NCI-H510A treated with DMSO at 0.1 percent for 48 hours (cell line): ENCODE data around the gene KCNMB2.
A peak's percentile ranks its signal among the peaks of the same experiment; 100 is the strongest.
"Not testable (repeated sequence)": the region's sequence is repeated elsewhere in the genome, so short reads cannot be mapped to it uniquely, and the experiment has no call there.

Experiments
- DNase-seq: peaks from one replicate; lab custom pipeline; 2025; lab: John Stamatoyannopoulos, UW

Gene KCNMB2

DNA sequence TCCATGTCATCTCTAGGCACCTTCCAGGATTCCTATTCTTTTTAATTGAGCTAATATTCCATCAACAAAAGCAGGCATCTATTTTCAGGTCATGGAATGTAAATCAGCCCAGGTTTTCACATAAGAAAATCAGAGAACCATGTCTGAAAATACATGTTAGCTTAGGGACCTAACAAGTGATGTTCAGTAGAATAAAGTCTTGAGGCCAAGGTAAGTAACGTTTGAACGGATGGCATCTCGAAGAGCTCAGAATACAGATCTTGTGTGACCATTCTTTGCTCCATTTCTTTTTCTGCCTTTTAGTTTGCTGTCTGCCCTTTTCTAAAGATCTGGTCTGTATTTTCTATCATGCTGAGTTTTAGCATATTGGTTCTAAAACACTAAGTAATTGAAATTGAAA is 16.5 kb upstream of the KCNMB2 start:
- DNase-seq, result no peak

DNA sequence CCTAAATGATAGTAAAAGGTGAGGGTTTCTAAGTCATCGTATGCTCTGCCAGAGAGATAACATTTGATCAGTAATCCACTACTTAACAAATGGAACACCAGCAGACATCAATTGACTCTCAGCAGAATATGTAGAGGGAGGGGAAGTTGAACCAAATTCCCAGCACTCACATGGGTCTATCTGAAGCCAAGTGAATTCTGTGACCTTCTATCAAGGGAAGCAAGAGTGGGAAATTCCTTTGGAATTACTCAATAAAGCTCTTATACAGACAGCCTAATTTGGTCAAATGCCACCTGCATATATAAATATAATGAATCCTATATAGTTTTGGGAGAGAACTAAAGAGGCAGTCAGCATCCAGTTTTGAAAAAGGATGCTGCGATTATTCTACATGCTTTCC is 15.8 kb upstream of the KCNMB2 start:
- no peak for DNase-seq

DNA sequence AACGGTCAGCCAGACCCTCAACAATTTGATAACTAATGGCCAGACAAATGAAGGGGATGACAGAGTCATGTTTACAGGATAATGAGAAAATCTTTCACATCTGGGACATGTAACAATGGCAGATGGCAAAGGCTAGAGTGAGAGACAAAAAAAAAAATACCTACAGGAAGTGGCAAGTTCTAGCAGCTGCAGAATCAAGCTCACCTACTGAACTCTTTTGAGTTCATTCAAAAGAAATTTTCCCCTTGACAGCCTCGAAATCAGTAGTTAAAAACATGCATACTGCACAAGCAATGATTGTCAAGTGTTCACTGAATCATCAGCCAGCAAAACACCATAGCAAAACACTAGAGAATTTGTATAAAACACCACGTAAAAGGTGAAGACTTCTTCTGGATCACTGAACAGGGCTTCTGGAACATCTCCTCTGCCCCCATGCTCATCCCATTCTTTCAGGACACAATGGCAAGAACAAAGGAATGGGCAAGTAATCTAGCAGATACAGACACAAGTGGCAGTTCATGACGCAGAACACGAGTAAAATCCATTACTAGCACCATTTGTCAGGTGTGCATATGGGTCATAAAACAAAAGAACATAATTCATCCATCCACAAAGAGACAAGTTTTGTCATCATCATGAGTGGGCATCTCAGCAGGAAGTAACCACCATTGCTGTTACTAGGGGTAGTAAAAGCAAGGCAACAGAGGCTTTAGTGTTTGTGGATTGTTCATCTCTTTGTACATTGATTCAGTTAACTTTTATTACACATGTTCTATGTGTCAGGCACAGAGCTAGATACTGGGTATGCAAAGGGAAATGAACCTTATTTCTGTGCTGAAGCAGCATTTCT is 13.8 kb upstream of the KCNMB2 start:
- DNase-seq, result no peak

DNA sequence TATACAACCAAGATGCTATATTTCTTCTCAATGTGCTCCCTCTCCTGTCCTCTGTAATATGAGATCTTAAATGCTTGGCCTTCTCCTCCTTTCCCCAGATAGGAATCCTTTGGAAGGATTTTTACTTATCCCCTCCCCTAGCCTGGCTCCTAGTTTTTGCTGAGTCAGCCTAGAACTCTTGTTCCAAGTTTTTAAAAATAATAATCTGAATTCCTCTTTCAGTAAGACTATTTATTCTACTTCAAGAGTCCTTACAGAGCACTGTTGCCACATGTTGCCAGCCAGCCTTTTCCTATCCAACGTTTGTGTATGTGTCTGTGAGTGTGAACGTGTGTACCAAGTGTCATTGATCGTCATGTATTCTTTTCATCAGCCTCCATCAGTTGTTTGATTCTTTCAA is 11.0 kb upstream of the KCNMB2 start:
- no peak for DNase-seq

DNA sequence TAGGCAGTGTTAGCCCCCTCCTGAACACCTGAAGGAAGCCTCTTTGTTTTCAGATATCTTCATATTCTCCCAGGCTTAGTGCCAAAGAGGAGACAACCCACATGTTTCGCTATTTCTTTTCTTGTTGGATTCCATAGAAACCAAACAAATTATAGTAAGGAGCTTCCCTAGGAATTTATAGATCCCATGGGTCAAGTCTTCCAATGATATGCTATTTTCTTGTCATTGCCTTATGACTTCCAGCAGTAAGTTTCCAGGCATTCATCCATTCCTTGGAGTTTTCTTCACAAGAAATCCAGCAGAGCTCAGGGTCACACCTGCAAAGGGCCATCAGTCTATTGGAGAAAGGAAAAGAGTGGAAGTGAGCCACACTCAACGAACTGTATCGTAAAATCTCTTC is 9.9 kb upstream of the KCNMB2 start:
- no peak for DNase-seq

DNA sequence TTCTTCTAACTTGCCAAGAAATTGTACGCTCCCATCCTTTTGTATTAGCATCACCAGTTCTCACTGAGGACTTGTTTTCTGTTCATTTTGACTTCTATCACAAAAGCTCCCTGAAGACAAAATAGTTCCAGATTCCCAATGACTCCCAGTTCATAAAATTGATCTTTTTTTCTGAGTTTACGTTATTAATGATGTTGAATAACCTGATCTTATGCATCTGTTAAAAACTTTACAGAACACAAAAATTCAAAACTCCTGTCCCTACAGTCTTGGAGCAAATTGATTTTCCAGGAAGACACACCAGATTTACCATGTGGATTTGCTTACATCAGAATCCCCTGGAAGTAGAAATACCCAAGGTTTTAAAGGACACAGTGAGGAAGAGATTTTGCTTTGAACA is 8.3 kb upstream of the KCNMB2 start:
- no peak for DNase-seq

DNA sequence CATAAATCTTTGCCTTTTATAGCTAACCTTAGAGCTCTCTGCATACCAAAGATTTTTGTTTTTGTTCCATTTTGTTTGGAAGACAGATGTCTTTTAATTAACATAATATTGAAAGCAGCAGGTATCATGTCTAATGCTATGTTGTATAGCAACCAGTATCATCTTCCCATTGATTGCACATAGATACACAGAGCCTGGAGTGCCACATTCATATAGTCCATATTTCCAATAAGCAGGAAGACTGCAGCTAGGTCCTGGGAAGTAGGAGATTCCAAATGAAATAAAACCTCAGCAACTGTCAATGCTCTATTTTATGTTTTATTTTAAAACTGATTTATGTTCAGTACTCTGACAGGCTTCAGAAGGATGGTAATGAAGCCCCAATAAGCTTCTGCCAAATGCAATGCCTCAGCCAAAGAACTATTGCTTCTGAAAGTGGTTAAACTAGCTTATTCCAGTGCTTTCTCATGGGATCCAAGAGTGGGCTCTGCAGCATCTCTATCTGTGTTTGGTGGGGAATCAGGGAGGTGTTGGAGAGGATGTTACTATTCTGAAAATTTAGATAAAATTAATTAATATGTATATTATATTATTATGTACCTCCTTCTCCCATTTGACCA is 6.5 kb upstream of the KCNMB2 start:
- no peak for DNase-seq

DNA sequence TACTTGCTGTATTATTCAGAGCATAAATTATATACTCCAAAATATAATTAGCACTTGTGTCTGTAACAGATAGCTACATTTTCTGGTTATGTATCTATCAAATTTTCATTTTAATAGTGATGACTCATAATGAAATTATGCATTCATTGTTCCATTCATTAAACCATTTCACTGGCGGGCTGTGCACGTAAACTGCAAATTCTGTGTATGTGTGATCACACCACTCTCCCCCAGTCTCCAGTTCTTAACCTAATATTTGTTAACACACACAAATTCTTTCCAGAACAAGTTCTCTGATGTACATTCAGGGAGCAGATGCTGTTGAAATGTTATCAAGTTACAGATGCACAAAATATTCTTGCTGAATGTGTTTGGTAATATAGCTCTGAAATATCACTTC is 3.8 kb upstream of the KCNMB2 start:
- peak; percentile 24 for DNase-seq

DNA sequence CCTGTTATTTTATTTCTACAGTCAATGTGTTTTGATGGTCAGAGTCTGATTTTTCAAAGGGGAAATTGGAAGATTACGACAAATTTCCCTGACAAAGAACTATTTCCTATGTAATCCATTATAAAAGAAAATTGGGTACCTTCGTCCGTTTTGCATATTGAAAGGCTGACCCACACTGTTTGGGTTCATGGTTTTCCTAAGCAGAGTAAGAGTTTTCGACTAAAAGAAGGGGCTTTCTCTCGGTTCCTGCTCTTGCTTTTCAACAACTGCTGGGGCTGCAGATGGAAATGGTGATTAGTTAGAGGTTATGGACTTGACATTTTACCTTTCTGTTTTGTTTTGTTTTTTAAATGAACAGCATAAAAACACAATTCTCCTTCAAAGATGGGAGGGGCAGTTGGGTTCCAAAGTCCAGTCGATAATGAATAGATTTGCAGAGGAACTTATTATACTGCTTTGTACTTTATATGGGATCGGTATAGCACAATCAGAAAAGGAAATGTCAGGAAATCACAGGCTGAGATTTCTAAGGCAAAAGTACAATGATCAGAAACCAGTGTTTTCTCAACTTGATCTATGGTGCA is 978 bp downstream of the KCNMB2 start:
- DNase-seq, result peak; percentile 59

DNA sequence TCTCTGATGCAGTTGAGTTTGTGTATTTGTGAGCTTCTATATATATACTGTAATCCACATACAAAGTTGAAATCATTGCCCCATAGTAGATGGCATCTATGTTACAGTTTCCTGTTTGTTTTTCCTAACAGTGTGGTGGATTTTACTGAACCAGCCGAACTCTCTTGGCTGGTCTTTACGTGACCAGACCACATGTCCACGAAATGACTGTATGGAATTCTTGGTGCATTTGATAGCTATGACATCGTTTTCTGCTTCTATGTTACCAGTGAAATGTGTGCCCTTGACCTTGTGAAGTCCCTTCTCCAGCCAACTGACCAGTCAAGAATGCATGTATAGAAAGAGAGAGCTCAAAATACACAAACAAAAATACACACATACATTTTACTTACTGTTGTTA is 1.8 kb downstream of the KCNMB2 start:
- no peak for DNase-seq

DNA sequence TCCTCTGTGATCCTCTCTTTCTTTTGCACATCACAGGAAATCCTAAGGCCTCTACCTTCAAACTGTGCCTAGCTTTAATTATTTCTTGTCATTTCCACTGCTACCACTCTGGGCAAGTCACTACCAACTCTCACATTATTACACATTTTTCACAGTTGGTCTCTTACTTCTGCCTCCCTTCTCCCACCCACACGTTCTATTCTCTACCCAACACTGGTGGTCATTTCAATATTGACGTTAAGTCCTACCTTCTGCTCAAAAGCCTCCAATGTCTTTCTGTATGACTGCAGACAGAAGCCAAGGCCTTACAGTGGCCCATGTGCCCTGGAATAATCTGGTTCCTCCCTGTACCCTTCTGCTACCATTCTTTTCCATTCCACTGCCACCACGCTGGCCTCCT is 3.9 kb downstream of the KCNMB2 start:
- no peak for DNase-seq

DNA sequence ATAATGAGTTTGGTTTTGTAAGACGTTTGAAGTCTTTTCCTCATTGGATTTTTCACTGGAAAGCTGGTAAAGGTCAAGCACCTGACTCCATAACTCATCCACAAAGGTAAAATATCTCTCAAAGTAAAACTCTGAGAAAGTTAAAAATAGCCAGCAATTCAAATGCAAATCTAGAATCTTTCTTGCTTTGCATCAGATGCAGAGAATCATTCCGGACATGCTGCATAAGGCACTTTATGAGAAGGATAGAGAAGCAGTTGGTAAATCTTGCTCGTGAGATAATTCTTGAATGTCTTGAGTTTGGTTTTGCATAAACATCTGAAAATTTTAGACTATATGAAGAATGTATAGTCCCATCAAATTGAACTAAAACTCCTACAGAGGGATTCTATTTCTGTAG is 9.1 kb downstream of the KCNMB2 start:
- DNase-seq, result no peak

DNA sequence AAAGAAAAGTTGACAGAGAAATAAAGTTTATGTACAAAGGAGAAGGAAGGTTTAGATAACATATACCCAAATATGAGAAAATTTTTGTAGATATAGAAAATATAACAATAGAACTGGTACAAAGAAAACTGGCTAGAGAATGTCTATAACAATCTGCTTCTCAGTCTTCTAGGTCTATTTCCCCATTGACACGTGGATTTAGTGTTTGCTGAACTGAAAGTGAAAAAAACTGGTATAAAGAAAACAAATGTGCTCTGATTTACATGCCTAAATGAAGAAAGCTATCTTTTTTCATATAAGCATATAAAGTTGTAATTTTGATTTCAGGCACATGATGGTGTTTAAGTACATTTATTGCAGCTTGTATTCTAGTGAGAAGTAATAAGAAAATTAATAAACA is 9.8 kb downstream of the KCNMB2 start:
- no peak for DNase-seq

DNA sequence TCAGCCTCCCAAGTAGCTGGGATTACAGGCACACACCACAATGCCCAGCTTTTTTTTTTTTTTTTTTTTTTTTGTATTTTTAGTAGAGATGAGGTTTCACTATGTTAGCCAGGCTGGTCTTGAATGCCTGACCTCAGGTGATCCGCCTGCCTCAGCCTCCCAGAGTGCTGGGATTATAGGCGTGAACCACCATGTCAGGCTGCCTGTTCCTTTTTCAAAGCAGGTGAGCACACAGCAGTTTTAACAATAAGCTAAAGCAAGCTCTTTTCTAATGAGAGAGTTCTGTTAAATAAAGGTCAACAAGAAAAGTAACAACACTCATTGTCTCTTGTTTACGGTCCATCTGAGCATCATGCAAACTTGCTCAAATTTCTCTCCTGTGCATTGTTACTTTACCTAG is 13.2 kb downstream of the KCNMB2 start:
- DNase-seq, result not testable (repeated sequence)

DNA sequence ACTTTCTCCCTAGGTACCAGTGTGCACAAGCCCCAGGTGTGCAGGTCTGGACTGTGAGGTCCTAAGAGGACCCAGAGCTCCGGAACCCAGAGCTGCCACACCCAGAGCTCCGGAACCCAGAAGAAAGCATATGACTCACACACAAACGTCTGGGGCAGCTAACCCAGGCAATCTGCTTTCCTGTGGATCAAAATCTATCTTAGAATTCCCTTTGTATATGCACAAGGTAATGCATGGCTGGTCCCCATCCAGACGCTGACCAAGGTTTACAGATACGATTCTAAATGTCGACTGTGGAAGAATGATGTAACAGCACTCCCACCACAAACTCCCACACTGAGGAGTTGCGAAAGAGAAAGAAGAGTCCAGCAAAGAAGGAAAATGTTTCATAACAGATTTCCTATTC is 15.7 kb downstream of the KCNMB2 start:
- DNase-seq, result no peak

DNA sequence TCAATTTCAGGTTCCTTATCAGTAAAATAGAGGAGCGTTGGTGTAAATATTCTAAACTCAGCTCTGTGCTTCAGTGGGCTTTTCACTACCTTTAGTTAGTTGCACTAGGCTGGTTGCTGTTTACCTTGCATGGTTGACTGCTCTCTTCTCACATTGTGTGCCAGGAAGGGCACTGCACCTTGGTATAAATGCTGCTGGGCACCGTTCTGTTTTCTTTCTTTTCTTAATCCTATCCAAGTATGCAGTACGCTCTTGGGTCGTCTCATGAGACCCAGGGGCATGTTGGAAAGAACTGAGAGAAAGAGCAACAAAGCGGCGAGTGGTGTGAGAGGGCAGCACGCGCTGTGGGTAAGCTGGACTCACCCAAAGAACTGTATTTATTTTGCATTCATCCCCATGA is 22.4 kb downstream of the KCNMB2 start:
- DNase-seq, result peak; percentile 82

DNA sequence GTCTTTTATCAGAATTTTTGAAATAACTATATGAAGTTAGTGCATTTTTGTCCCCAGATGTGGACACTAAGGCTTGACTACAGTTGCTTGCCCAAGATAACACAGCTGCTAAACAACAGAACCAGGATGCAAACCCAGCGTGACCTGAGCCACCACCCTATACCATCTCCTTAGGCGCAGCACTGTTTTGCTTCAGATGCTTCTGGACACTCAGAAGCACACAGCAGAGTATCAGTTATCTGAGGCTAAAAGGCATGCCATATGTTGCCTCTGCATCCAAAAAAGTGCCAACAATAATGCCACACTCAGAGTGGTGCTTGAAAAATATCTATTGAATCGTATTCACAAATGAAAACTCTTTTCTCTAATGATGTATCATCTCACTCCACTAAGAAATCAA is 24.5 kb downstream of the KCNMB2 start:
- no peak for DNase-seq

DNA sequence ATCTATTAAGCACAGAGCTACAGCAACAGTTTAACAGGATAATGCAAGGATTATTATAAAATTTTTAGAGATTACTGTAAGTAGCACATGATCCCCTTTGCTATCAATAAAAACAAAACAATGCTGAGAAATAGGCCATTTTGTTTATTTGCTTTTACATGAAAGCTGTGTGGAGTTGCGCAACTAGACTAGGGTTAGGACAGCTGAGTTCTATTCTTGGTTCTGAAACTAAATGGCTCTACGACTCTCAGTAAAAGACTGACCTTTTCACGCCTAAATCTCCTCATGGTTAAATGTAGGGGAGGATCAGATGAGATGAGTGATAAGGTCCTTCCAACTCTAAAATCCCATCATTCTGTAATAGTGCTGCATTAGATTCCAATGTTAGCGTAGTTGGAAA is 25.0 kb downstream of the KCNMB2 start:
- DNase-seq, result no peak

DNA sequence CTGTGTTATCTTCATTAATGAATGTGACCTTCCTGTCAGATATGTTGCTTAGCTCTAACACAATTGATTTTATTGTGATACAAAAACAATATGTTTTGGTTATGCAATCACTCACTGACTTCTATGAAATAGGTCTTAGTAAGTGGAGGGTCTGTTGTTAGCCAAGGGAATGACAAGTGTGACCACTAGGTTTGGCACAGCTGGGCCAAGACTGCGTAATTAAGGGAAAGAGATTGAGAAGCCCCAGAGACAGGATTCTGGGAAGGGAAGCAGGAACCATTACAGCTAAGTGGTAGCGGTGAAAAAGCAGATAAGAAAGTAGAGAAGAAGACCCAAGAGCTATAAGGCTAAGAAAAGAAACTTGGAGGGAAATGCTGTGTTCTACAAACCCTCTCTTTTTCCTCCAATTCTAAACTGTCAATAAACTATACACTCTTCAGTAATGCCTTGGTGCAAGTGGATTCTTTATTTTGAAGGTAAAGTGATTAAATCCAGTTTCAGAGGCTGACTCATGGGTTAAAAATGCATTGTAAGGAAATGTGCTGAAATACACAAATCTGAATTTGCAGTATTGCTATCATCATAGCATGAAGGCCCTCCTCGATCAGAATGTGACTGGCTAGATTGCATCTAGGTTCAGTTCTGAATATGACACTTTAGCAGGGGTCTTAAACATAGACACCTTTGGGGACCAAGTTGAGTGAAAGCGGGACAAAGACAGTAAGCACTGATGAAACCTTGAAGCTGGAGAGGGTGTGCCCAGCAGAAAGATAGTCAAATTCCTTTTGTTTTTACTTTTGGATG is 26.1 kb downstream of the KCNMB2 start:
- DNase-seq, result no peak

DNA sequence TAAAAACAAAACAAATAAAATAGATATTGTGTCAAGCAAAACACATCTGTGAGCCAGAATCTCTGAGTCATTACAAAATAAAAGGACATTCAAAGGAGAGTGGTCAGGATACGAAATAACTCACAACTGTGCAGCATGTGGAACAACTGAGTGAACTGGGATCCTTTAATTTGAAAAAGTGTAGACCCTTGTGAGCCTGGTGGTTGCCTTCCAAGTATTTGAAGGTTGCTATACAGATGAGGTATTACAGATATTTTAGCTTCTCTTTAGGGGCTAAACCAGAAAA is 26.7 kb downstream of the KCNMB2 start:
- no peak for DNase-seq

DNA sequence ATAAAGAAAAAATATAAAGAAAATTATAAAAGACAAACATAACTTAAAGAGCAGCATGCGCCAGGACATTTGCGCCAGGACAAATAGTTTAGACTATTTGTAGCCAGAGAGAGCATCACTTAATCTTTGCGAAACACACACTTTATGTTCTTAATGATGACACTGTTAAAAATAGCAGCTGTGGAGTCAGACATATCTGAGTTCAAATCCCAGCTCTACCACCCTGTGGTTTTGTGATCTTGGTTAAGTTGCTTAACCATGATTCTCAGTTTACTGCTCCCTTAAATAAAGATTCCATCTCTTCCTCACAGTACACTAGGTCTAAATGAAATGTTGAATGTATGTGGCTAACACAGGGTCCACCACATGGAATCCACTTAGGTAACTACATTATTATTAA is 31.4 kb downstream of the KCNMB2 start:
- no peak for DNase-seq

DNA sequence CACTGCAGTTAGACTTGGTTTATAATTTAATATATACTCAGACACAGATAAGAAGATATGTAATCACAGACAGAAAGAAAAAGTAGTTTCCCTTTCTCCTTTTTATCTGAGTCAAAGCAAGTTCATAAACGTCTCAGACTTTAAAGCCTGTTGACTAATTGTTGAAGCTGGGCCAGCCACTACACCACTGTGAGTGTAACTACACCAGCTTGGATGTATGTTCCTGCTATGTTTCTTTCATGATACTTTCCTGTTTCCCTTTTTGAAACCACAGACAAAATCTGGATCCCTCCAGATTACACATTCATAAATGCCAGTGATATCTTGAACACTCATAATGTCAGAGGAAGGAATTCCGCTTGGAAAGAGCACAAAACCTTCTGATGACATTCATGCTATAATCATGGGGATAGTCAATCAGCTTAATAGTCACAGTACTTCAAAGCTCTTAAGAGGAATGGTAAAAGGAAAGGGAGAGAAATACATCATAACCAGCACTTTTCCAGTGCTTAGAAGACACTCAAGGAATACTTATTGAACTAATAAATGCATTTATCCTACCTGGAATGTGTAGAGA is 32.0 kb downstream of the KCNMB2 start:
- DNase-seq, result no peak

DNA sequence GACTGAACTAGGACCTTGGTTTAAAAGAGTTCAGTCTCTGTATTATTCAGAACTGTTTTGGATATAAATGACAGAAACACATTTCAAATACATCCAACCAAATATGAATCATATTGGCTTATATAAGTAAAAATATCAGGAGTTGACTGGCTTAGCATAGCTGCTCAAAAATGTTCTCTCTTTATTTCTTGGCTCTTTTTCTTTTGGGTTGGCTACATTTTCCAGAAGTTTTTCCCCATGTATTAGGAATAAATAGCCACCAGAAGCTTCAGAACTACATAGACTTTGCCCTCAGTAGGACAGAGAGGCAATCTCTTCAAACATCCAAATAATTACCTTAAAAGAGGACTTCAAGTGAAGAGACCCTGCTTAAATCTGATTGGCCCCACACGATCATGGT is 32.7 kb downstream of the KCNMB2 start:
- DNase-seq, result no peak
